MM.1S (cell line): ENCODE results near the gene TMEM271.

Source experiments
- DNase-seq: peaks from one replicate; pipeline ENCODE4 v3.0.0-alpha.2; 2015
- H2AFZ ChIP-seq: fragments of 300-600 bp; sonication (generic); 2 replicates; pipeline ENCODE4 v1.6.0; 2016; ENCODE audit warnings: antibody characterized with exemption, low read length
- H3F3A ChIP-seq: fragments of 300-600 bp; sonication (generic); 2 replicates; pipeline ENCODE4 v1.6.1; 2016; ENCODE audit warnings: mild to moderate bottlenecking, antibody characterized with exemption, low read length, moderate library complexity, mixed read lengths; ENCODE audit not compliant: insufficient read depth
- H3K27ac ChIP-seq: fragments of 300-600 bp; sonication (generic); 2 replicates; pipeline ENCODE4 v1.5.1; 2016; ENCODE audit warnings: mild to moderate bottlenecking, low read length
- H3K27me3 ChIP-seq: fragments of 300-600 bp; sonication (generic); replicated peaks from 2 replicates; pipeline ENCODE4 v1.6.0; 2016; ENCODE audit warnings: low read length; ENCODE audit not compliant: insufficient read depth
- H3K36me3 ChIP-seq: fragments of 300-600 bp; sonication (generic); replicated peaks from 2 replicates; pipeline ENCODE4 v1.6.1; 2016; ENCODE audit warnings: mild to moderate bottlenecking, low read length, mixed read lengths; ENCODE audit not compliant: insufficient read depth
- H3K4me1 ChIP-seq: fragments of 300-600 bp; sonication (generic); 2 replicates; pipeline ENCODE4 v1.6.1; 2016; ENCODE audit warnings: low read length, mixed read lengths
- H3K4me2 ChIP-seq: fragments of 300-600 bp; sonication (generic); 2 replicates; pipeline ENCODE4 v1.6.0; 2016; ENCODE audit warnings: low read depth, low read length
- H3K4me3 ChIP-seq: fragments of 300-600 bp; sonication (generic); 2 replicates; pipeline ENCODE4 v1.5.1; 2016; ENCODE audit warnings: low read length, mixed read lengths
- H3K79me2 ChIP-seq: fragments of 300-600 bp; sonication (generic); 2 replicates; pipeline ENCODE4 v1.6.1; 2016; ENCODE audit warnings: mixed run types, low read length, mixed read lengths
- H3K9ac ChIP-seq: fragments of 300-600 bp; sonication (generic); 2 replicates; pipeline ENCODE4 v1.6.1; 2016; ENCODE audit warnings: low read length, mixed read lengths
- H3K9me2 ChIP-seq: fragments of 300-600 bp; sonication (generic); replicated peaks from 2 replicates; pipeline ENCODE4 v1.6.1; 2016; ENCODE audit warnings: mild to moderate bottlenecking, low read length, mixed read lengths; ENCODE audit not compliant: insufficient read depth
- H3K9me3 ChIP-seq: fragments of 300-600 bp; sonication (generic); replicated peaks from 2 replicates; pipeline ENCODE4 v1.6.1; 2016; ENCODE audit warnings: mild to moderate bottlenecking, low read length, mixed read lengths; ENCODE audit not compliant: insufficient read depth
- H4K20me1 ChIP-seq: fragments of 300-600 bp; sonication (generic); 2 replicates; pipeline ENCODE4 v1.6.1; 2016; ENCODE audit warnings: mild to moderate bottlenecking, low read length, moderate library complexity, mixed read lengths; ENCODE audit not compliant: insufficient read depth
- EZH2 ChIP-seq: fragments of 300-600 bp; sonication (generic); optimal IDR thresholded peaks from 2 replicates; pipeline ENCODE3; 2017; ENCODE audit warnings: low read depth, mild to moderate bottlenecking, antibody characterized with exemption, low read length, mixed read lengths
- EZH2phosphoT487 ChIP-seq: fragments of 300-600 bp; sonication (generic); IDR thresholded peaks from 2 replicates; pipeline ENCODE4 v1.6.1; 2018; ENCODE audit warnings: antibody characterized with exemption, low read length
- TF ChIP-seq, protein P1 (sequence below): fragments of 300-600 bp; sonication (generic); IDR thresholded peaks from 2 replicates; pipeline ENCODE4 v1.5.1; 2016; ENCODE audit warnings: antibody characterized with exemption, low read length, mixed read lengths

Gene TMEM271

DNA sequence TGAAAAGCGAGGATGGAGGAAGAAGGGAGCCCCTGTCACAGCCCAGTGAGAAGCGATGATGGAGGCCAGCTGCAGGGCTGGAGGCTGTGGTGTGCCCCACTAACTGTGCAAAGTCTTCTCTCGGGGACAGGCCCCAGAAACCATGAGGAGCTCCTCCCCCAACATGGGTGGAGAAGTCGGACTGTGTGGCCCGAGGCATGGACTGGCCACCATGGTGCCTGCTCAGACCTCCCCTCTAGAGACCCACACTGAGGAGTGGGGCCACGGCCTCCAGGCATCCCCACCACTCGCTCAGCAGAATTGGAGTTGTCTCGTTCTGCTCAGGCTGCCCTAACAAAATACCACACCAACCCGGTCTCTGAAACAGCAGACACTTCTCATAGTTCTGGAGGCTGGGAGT, 37.0 kb upstream of the TMEM271 start:
- Histone ChIP-seq H3K9me3 (no peaks in the 10 kb centered on the region), H3K9me2 (no peaks in the 10 kb centered on the region), H3K4me2 (no peak overlapping the region), H4K20me1 (no peaks in the 10 kb centered on the region), H3K27ac (no peak overlapping the region), H3K27me3 (no peaks in the 10 kb centered on the region), H3K36me3 (no peaks in the 10 kb centered on the region), H3K4me1 (no peaks in the 10 kb centered on the region), H3K9ac (no peak overlapping the region), H2AFZ (no peak overlapping the region), H3K79me2 (no peaks in the 10 kb centered on the region), H3F3A (no peaks in the 10 kb centered on the region), H3K4me3 (no peak overlapping the region)
- TF ChIP-seq EZH2 = no peak
- TF ChIP-seq EZH2phosphoT487 = no peak
- TF ChIP-seq, protein P1, sequence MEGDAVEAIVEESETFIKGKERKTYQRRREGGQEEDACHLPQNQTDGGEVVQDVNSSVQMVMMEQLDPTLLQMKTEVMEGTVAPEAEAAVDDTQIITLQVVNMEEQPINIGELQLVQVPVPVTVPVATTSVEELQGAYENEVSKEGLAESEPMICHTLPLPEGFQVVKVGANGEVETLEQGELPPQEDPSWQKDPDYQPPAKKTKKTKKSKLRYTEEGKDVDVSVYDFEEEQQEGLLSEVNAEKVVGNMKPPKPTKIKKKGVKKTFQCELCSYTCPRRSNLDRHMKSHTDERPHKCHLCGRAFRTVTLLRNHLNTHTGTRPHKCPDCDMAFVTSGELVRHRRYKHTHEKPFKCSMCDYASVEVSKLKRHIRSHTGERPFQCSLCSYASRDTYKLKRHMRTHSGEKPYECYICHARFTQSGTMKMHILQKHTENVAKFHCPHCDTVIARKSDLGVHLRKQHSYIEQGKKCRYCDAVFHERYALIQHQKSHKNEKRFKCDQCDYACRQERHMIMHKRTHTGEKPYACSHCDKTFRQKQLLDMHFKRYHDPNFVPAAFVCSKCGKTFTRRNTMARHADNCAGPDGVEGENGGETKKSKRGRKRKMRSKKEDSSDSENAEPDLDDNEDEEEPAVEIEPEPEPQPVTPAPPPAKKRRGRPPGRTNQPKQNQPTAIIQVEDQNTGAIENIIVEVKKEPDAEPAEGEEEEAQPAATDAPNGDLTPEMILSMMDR = no peak
- DNase-seq = no peak

- no peaks in the 10 kb centered on the region for H3K4me1 ChIP-seq
- H3K27ac ChIP-seq = no peak overlapping the region
- no peak overlapping the region for H3K4me2 ChIP-seq
- H3K27me3 ChIP-seq = no peaks in the 10 kb centered on the region
- H3K9ac ChIP-seq = no peak overlapping the region
- no peaks in the 10 kb centered on the region for H3K79me2 ChIP-seq
- no peaks in the 10 kb centered on the region for H3K9me2 ChIP-seq
- no peaks in the 10 kb centered on the region for H4K20me1 ChIP-seq
- no peak overlapping the region for H2AFZ ChIP-seq
- H3F3A ChIP-seq = no peaks in the 10 kb centered on the region
- no peak for DNase-seq
- no peak for TF ChIP-seq EZH2phosphoT487
- TF ChIP-seq, protein P1 = no peak
- no peak for TF ChIP-seq EZH2
- no peaks in the 10 kb centered on the region for H3K36me3 ChIP-seq
- H3K4me3 ChIP-seq = no peak overlapping the region
- H3K9me3 ChIP-seq = no peaks in the 10 kb centered on the region
Measured at GRCh38 chr4:612749-613125, 36.6 kb upstream of the TMEM271 start.

DNA sequence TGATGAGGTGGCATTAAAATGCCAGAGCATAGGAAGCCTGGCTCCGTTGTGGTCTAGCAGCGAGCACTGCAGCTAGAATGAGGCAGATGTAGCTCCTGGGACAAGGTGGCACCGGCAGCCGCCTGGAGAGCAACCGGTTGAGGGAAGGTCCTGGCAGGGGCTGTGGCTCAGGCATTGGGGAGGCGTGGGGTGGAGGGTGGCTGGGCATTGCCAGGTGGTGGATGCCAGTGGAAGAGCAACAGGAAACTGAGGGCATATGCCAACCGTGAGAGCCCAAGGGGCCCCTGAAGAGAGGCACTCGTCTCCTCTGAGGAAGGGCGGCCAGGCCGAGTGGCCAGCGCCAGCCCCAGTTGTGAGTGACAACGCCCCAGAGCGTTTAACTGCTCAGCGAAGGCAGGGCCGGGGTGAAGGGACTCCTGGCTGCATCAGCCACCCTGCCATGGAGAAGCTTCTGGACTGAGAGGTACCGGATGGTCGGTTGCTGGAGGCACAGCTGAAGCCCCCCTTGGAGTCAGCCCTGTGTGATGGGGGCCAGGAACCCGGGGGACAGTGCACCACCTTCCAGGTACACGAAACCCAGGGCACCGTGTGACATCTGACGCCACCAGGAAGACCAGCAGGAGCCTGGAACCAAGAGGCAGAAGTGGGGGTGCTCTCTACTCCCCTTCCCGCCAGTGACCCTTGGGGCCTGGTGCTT, 36.1 kb upstream of the TMEM271 start:
- Histone ChIP-seq H2AFZ (no peak overlapping the region), H3K27me3 (no peaks in the 10 kb centered on the region), H3K36me3 (no peaks in the 10 kb centered on the region), H3K9me3 (no peaks in the 10 kb centered on the region), H3K9ac (no peak overlapping the region), H3K4me2 (no peak overlapping the region), H3K4me1 (no peaks in the 10 kb centered on the region), H3K4me3 (no peak overlapping the region), H3K9me2 (no peaks in the 10 kb centered on the region), H3K79me2 (no peaks in the 10 kb centered on the region), H3K27ac (no peak overlapping the region), H4K20me1 (no peaks in the 10 kb centered on the region), H3F3A (no peaks in the 10 kb centered on the region)
- no peak for TF ChIP-seq EZH2phosphoT487
- no peak for TF ChIP-seq EZH2
- TF ChIP-seq, protein P1 = no peak
- no peak for DNase-seq
